Right ventricle myocardium inferior (tissue), 1 donor: ENCODE results near the gene TTC3. TPM values are rescaled to one million over a fixed set of nuclear protein-coding genes. Genes with fewer than 3 reads are reported as not detected.
A peak's percentile ranks its signal among the peaks of the same experiment; 100 is the strongest.
"Not testable (repeated sequence)": the region's sequence is repeated elsewhere in the genome, so short reads cannot be mapped to it uniquely, and the experiment has no call there.

Source experiments
- ATAC-seq: fragments of 200-7000 bp; cut with Tn5 transposase; one replicate; pipeline ENCODE4 v1.9.1; 2020; ENCODE audit warnings: mild to moderate bottlenecking, moderate library complexity
- DNase-seq: peaks from one replicate; pipeline ENCODE4 v3.0.0; 2021; ENCODE audit errors: missing footprints
- intact Hi-C: fragments of 100-400 bp; cut with DNase I; formaldehyde crosslinking; loops from one replicate; pipeline ENCODE4 v1.11.0; 2022
- long read RNA-seq: library from polyadenylated mRNA; unstranded; transcript quantifications from one replicate; pipeline ENCODE4 v2.0.0, GENCODE V29; 2021
- total RNA-seq: library from RNA; stranded (reverse); fragmentation: NEBNext Ultra II Directional; extraction: Animal tissue kit (Norgen Biotek cat#: 25700); gene quantifications from one replicate; pipeline ENCODE4 v1.2.1, GENCODE V29; 2021
- donor health status: DM: no; HTN: yes; CAD: no; lungs with severe emphysema.

Gene TTC3
- 35.8 TPM for total RNA-seq
- long read RNA-seq, partial matches to known transcripts = 2 of 3 reads
- long read RNA-seq, other reads (novel, unspliced or antisense) = 1 of 3 reads

- intact Hi-C loops = loop anchor here (5.0 kb wide), 2 partner anchors 81 to 489 kb away; no protein-coding TSS in a partner anchor
- peak; percentile 94 for DNase-seq
- ATAC-seq = peak; percentile 94
Observed at GRCh38 chr21:37072988-37073416, at the start of gene TTC3, which contains the start of gene PIGP. Gene TTC3 (plus strand): TSS chr21:37073254. CDS start chr21:37087258, 14,004 bp downstream. Gene PIGP (minus strand): TSS chr21:37073071. CDS start chr21:37072515, 556 bp downstream.

GRCh38 chr21:37026499-37026898, 46.6 kb upstream of the TTC3 start:
- ATAC-seq (no peak), DNase-seq (no peak)
- intact Hi-C loops = no loop called here

GRCh38 chr21:37028570-37028969, 44.5 kb upstream of the TTC3 start:
- no peak for DNase-seq
- intact Hi-C loops = no loop called here
- no peak for ATAC-seq

- DNase-seq = no peak
- intact Hi-C loops = no loop called here
- no peak for ATAC-seq
Observed at GRCh38 chr21:37030864-37031263, 42.2 kb upstream of the TTC3 start.

- ATAC-seq (no peak), DNase-seq (no peak)
- intact Hi-C loops = no loop called here
Observed at GRCh38 chr21:37032293-37032692, 40.8 kb upstream of the TTC3 start.

- ATAC-seq = no peak
- DNase-seq = no peak
- intact Hi-C loops = no loop called here
Observed at GRCh38 chr21:37032877-37033471, 40.1 kb upstream of the TTC3 start.

- ATAC-seq, DNase-seq, intact Hi-C loops: not testable (repeated sequence)
Observed at GRCh38 chr21:37034394-37034793, 38.7 kb upstream of the TTC3 start.

- DNase-seq = no peak
- ATAC-seq = no peak
- intact Hi-C loops = no loop called here
Observed at GRCh38 chr21:37036177-37036576, 36.9 kb upstream of the TTC3 start.

- DNase-seq (no peak), ATAC-seq (no peak)
- intact Hi-C loops = no loop called here
Observed at GRCh38 chr21:37039411-37040075, 33.5 kb upstream of the TTC3 start.

GRCh38 chr21:37040212-37040611, 32.8 kb upstream of the TTC3 start:
- intact Hi-C loops = no loop called here
- ATAC-seq (no peak), DNase-seq (no peak)

GRCh38 chr21:37041706-37042271, 31.3 kb upstream of the TTC3 start:
- intact Hi-C loops = no loop called here

GRCh38 chr21:37043818-37044217, 29.2 kb upstream of the TTC3 start:
- DNase-seq (no peak), ATAC-seq (no peak)
- intact Hi-C loops = no loop called here

More at GRCh38 chr21:37041706-37042271, 31.3 kb upstream of the TTC3 start:
- ATAC-seq = no peak
- no peak for DNase-seq

- ATAC-seq = no peak
- intact Hi-C loops = no loop called here
- no peak for DNase-seq
Observed at GRCh38 chr21:37044643-37045042, 28.4 kb upstream of the TTC3 start.

- ATAC-seq (no peak), DNase-seq (no peak)
- intact Hi-C loops = no loop called here
Observed at GRCh38 chr21:37045149-37045548, 27.9 kb upstream of the TTC3 start.

- intact Hi-C loops = no loop called here
- ATAC-seq (no peak), DNase-seq (no peak)
Observed at GRCh38 chr21:37045556-37045955, 27.5 kb upstream of the TTC3 start.

GRCh38 chr21:37047079-37047478, 26.0 kb upstream of the TTC3 start:
- ATAC-seq (no peak), DNase-seq (no peak)
- intact Hi-C loops = no loop called here

- DNase-seq, ATAC-seq, intact Hi-C loops: not testable (repeated sequence)
Observed at GRCh38 chr21:37049741-37050140, 23.3 kb upstream of the TTC3 start.

- intact Hi-C loops = no loop called here
- DNase-seq (no peak), ATAC-seq (no peak)
Observed at GRCh38 chr21:37055271-37055855, 17.7 kb upstream of the TTC3 start.

GRCh38 chr21:37057614-37058013, 15.4 kb upstream of the TTC3 start:
- DNase-seq (no peak), ATAC-seq (no peak)
- intact Hi-C loops = no loop called here

- intact Hi-C loops = no loop called here
- ATAC-seq (no peak), DNase-seq (no peak)
Observed at GRCh38 chr21:37058261-37058660, 14.8 kb upstream of the TTC3 start.
